EH (cell line): ENCODE results near the gene HTR6.
"Not testable (repeated sequence)": the region's sequence is repeated elsewhere in the genome, so short reads cannot be mapped to it uniquely, and the experiment has no call there.

Experiments
- DNase-seq: peaks from one replicate; pipeline ENCODE4 v3.0.0-alpha.2; 2015; ENCODE audit warnings: low read depth

The HTR6 gene

DNA sequence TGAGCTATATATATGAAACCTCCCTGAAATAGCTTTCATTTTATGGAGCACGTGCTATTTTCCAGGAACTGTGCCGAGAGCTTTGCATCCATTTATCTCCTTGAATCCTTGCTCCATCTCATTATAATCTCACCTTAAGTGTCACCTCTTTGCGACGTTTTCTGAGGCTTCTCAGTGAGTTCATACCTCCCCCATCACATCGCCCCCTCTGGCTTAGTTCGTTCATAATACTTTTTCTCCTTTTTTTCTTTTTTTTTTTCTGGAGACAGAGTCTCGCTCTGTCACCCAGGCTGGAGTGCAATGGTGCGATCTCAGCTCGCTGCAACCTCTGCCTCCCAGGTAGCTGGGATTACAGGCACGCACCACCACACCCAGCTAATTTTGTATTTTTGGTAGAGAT, 25.4 kb upstream of the HTR6 start:
- not testable (repeated sequence) for DNase-seq

GRCh38 chr1:19639999-19640362, 24.7 kb upstream of the HTR6 start:
- no peak for DNase-seq

- DNase-seq, result peak; percentile 48
Observed at GRCh38 chr1:19640363-19641316, 24.0 kb upstream of the HTR6 start.

- DNase-seq, result peak; percentile 72
Observed at GRCh38 chr1:19643121-19643520, 21.6 kb upstream of the HTR6 start.

GRCh38 chr1:19643602-19644394, 20.9 kb upstream of the HTR6 start, which contains the start of gene NBL1:
Gene NBL1, plus strand, starts transcription at chr1:19644311. Its CDS starts 10,720 bp downstream, at chr1:19655031.
- peak; percentile 67 for DNase-seq

- DNase-seq, result no peak
Observed at GRCh38 chr1:19644395-19644680, 20.3 kb upstream of the HTR6 start.

DNA sequence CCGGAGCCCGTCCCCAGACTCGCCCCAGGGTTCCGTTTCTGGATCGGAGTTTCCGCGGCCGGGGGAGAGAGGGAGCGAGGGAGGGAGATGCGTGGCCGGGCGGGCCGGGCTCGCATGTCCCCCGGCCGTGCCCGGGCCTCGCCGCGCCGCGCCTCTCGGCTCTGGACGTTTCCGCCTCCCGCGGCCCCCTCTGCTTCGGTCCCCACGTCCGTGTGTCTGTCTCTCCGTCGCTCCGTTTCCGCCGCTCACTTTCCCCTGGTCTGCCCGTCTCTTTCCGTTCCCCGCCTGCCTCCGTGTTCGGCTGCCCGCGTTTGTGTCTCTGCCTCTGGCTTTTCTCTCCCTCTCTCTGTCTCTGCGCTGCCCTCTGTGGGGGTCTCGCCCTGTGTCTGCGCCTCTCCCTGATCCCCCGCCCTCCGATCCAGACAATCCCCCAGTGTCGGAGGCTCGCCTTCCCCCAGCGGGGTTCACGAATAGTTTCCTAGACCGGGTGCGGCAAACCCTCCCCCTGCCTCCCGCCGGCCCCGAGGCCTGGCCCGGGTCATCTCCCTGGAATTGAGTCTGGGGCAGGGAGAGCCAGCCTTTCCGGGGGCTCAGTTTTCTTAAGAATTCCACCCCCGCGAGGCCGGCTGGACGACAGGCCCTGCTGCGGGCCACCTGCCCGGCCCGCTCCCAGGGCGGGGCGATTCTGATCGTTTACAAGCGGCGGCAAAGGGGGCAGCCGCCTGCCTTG, 19.8 kb upstream of the HTR6 start:
- DNase-seq, result peak; percentile 59

GRCh38 chr1:19645411-19646251, 19.0 kb upstream of the HTR6 start:
- peak; percentile 56 for DNase-seq

DNA sequence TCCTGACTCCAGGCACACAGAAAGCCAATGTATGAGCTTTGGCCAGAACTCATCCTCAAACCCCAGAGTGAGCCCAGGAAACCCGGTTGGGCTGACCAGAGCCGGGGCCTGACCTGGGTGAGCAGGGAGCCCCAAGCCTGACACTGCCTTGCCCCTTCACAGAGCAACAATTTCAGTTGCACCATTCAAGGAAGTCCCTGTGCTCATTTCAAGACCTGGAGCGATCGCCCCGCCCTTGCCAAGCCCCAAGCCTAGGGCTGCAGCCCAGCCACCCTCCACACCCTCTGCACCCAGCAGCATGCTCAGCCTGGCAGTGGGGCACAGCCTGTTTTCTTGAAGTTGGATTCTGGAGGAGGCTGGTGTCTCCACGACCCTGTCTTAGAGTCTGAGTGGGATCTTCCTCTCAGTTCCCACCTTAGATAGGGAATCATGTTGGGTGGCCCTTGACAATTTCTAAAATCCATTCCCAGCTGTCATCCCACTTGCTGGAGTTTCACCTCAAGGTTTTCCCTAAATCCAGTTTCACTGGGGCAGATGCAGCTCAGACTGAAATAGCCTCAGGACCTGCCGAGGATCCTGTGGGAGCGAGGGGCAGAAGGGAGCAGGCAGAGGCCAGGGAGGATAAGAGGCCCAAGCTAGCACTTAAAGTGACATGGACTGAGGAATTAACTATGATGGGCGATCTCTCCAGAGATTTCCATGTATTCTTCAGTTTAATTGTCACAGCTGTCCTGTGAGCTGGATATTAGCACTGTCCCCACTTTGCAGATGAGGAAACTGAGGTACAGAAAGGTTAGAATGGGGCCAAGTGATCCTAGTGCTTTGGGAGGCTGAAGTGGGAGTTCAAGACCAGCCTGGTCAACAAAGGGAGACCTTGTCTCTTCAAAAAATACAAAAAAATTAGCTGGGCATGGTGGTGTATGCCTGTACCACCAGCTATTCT, 18.0 kb upstream of the HTR6 start:
- DNase-seq, result no peak

DNA sequence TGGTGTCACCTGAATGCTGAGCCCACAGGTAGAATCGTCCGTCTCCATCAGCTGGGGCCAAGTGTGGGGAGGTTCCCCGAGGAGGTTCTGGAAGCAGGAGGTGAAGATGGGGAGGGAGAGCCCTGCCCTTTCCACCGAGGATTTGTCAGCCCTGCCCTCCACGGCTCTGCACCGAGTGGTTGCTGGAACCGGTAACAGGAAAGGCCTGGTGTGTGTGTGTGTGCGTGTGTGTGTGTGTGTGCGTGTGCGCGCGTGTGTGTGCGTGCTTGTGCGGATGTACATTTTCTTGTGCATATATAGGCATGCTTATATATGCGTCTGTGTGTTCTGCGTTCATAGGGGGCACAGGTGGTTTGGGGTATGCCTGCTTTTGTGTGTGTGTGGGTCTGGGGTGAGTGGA, 17.0 kb upstream of the HTR6 start:
- DNase-seq, result no peak

DNA sequence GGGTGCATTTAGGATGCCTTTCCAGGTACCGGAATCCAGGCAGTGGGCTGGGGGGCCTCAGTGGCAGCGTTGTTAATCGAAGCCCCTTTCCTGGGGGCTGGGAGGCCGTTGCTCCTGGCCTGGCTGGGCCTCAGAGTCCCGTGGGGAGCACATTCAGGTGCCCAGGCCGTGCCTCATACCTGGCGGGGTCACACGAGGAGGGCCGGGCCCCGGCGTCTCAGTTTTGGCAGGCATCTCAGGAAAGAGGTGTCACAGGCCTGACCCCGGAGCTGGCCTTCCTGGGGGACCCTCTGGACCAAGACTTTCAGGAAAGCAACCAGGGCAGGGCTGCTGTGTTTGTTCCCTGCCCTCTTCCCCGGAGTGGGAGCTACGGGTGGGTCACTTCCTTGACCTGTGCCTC, 16.4 kb upstream of the HTR6 start:
- DNase-seq, result no peak

DNA sequence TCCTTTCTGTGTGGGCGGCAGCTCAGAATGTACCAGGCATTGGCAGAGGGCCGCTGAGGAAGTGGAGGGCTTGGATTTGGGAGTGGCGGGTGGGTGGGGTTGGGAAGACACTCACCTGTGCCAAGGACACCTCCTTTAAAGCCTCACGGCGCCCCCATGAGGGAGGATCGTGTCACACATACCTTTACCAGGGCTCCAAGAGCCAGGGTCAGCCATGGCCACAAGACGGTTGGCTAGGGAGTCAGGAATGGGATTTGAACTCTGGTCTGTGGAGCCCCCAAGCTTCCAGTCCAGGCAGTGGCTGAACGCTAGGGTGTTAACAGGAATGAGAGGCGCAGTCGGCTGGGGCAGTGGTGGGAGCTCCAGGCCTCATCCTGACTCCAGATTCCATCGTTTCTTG, 16.0 kb upstream of the HTR6 start:
- no peak for DNase-seq

DNA sequence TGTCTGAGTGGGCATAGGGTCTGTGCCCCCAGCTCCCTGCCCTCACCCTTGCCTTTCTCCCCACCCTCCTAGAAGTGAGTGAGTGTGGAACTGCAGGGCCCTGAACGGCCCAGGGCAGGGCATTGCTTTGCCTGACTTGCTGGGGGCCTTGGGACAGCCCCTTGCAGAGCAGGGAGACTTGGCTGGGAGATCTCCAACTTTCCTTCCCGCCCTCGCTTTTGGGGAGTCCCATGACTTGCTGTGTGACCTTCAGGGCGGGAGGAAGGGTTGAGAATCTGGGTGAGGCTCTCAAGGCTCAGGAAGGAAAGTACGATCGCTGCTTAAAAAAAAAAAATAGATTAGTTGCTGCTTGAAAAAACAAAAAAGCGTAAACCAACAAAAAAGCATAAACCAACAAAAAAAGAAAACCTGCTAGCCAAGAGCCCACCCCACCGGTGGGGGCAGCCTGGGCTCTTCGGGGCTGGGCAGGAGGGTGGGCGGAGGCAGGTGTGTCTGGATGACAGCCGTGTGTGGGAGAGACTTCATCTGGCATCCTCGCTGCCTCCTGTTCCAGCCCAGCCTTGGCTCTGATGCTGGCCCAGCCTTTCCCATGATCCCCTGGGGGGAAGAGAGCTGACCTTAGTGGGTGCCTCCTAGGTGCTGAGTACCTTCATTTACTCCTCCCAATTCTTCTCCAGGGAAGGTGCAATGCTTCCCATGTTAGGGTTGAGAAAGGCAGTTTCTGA, 14.1 kb upstream of the HTR6 start:
- no peak for DNase-seq

- peak; percentile 63 for DNase-seq
Observed at GRCh38 chr1:19651141-19651737, 13.4 kb upstream of the HTR6 start.

DNA sequence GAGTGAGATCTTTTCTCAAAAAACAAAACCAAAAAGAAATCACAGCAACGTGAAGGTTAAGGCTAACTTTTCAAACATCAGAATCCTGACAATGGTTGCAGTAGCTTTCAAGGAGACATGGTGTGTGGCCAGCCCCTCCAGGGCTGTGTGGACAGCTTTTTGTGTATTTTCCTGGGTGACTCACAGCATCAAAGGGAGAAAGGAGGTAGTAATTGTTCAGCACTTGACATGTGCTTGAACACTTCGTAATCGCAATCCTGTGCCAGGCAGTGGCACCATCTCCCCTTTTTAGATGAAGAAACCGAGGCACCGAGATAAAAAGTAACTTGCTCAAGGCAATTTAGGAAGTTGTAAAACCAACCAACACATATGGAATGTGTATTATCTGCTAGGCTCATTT, 10.3 kb upstream of the HTR6 start:
- DNase-seq, result peak; percentile 38

DNA sequence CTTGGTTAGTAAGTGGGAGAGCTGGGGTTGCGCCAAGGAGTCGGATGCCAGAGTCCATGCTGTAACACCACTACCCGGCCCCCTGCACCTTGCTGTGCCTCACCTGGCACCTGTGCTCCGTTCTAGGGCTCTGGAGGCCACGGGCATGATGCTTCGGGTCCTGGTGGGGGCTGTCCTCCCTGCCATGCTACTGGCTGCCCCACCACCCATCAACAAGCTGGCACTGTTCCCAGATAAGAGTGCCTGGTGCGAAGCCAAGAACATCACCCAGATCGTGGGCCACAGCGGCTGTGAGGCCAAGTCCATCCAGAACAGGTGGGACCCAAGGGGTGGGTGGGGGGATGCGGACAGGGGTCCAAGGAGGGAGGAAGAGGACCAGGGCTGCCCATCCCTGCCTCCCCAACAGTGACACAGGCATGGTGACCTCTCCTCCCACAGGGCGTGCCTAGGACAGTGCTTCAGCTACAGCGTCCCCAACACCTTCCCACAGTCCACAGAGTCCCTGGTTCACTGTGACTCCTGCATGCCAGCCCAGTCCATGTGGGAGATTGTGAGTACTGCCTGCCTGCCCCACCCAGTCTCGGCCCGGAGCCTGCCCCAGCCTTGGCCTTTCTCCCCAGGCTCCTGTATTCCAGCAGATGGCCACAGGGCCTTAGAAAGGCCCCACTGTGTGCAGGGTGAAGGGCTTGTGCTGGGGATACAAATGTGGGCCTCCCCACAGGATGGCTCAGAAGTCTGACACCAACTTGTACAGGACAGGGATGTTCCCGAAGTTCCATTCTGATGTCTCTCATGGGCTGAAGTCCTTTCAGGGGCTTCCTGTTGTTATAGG, 9.6 kb upstream of the HTR6 start:
- no peak for DNase-seq

- no peak for DNase-seq
Observed at GRCh38 chr1:19655718-19656080, 9.0 kb upstream of the HTR6 start.

GRCh38 chr1:19656134-19656779, 8.4 kb upstream of the HTR6 start:
- DNase-seq, result no peak
